ENCODE results near the gene NOX4.
"Not testable (repeated sequence)": the region's sequence is repeated elsewhere in the genome, so short reads cannot be mapped to it uniquely, and the experiment has no call there.

NOX4 gene

DNA sequence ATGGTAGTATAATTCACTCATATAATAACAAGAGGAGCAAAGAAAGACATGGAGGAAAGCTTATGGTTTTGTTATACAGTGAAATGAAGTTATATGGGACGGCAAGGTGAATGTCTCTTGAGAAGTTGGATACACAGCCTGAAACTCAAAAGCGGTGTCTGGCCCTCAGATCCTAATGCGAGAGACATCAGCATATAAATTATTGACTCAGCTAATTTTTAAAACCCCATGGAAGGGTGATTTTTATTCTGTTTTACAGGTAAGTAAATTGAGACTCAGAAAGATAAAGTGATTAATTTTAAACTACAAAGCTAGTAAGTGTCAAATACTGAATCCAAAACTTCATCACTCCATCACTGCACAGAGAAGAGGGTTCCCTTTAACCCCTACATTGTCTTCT, 203.2 kb downstream of the NOX4 start:
- DNase-seq = not testable (repeated sequence)

DNA sequence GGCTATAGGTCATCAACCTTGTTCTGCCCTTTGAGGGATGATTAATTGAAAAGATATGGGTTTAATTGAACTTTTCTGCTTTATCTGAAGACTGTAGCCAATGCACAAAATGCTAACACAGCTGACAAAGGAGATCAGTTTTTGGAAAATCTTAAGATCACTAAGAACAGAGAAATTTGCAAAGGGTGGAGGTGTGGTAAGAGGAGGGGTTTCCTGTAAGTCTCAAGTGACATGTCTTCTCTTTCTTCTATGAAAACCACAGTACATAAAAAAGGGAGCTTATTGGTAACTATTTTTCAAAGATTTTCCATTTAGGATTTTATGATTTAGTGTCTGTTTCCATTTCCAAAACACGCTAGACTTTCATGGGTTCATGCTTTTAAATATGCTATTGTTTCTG, 204.6 kb downstream of the NOX4 start:
- not testable (repeated sequence) for DNase-seq

GRCh38 chr11:89281032-89281677, 210.0 kb downstream of the NOX4 start:
- not testable (repeated sequence) for DNase-seq

DNA sequence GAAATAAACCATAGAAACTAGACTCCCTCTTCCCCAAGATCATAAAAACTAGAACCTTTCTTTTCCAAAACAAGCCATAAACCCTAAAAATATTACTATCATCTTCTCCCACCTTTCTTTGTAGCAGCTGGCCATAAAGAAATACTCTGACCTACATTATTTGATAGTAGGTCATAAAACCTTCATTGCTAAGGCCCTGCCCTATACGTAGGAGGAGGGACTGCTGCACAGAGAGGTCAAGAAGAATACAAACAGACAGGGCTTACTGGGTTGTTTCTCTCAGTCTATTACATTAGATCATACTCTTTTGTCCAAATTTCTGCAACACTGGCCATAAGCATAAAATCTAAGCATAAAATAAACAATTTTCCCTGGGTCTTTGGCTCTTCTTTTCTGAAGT, 212.0 kb downstream of the NOX4 start:
- no peak for DNase-seq

DNA sequence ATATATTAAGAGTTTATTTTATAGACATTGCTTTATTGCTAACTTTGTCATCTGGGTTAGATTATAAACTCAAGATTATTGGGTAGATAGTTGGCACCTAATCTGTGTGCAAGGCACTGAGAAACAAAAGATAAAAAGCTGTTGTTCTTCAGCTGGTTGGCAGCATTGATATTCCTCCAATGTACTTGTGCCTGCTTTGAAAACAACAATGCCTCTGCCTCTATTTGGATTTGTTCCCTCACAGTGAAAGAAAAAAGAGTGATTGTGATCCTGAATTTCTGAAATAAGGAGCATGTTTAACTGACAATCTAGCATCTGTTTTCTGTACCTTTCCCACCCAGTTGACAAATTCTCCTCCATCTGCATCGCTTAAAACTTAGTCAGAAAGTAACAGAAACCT, 215.2 kb downstream of the NOX4 start:
- DNase-seq = no peak
